Keratinocyte (primary cell): Measurements from ENCODE around the gene CYP2R1. TPM values are rescaled to one million over a fixed set of nuclear protein-coding genes. Genes with fewer than 3 reads are reported as not detected.
A peak's percentile ranks its signal among the peaks of the same experiment; 100 is the strongest.

Experiments
- DNase-seq: peaks from one replicate; pipeline ENCODE4 v3.0.0-alpha.2; 2011; ENCODE audit warnings: low read depth, missing footprints, low spot score
- FAIRE-seq: peaks from 2 replicates; lab custom pipeline; 2011; peaks lifted over from hg19 to GRCh38; lab: Jason Lieb, UNC
- H2AFZ ChIP-seq: 2 replicates; pipeline ENCODE4 v1.6.0; 2012; ENCODE audit warnings: low read length, control low read depth, inconsistent platforms; ENCODE audit not compliant: control insufficient read depth
- H3K27ac ChIP-seq: 2 replicates; pipeline ENCODE4 v1.5.1; 2011; ENCODE audit warnings: low read length; ENCODE audit not compliant: control insufficient read depth, insufficient read depth
- H3K27me3 ChIP-seq: 3 replicates; pipeline ENCODE4 v1.6.0; 2011; ENCODE audit warnings: low read length; ENCODE audit not compliant: control insufficient read depth, insufficient read depth; ENCODE audit errors: extremely low read depth
- H3K36me3 ChIP-seq, 2 experiments: 2 replicates in 1 of 2; 3 replicates in 1 of 2; pipeline ENCODE4 v1.5.1; 2011; ENCODE audit warnings: low read length in 2 of 2, mild to moderate bottlenecking in 1 of 2; ENCODE audit not compliant: control insufficient read depth in 2 of 2, insufficient read depth in 2 of 2; ENCODE audit errors: extremely low read depth in 1 of 2
- H3K4me1 ChIP-seq: 3 replicates; pipeline ENCODE4 v1.5.1; 2011; ENCODE audit warnings: low read length; ENCODE audit not compliant: control insufficient read depth, insufficient read depth; ENCODE audit errors: extremely low read depth
- H3K4me2 ChIP-seq: 3 replicates; pipeline ENCODE4 v1.6.0; 2011; ENCODE audit warnings: low read depth, low read length; ENCODE audit not compliant: control insufficient read depth, insufficient read depth; ENCODE audit errors: extremely low read depth
- H3K4me3 ChIP-seq, 3 experiments: fragments of 200-600 bp in 1 of 3; sonication (generic) in 1 of 3; 2 replicates in 2 of 3; 3 replicates in 1 of 3; pipeline ENCODE4 v1.5.1; 2011 to 2016; ENCODE audit warnings: low read length in 3 of 3, mild to moderate bottlenecking in 3 of 3, control low read depth in 2 of 3, inconsistent platforms in 1 of 3, low read depth in 1 of 3, mixed read lengths in 1 of 3, mixed run types in 1 of 3, moderate library complexity in 1 of 3; ENCODE audit not compliant: control insufficient read depth in 2 of 3, insufficient read depth in 2 of 3; ENCODE audit errors: extremely low read depth in 1 of 3
- H3K79me2 ChIP-seq: 2 replicates; pipeline ENCODE4 v1.6.0; 2012; ENCODE audit warnings: low read length; ENCODE audit not compliant: control insufficient read depth, insufficient read depth
- H3K9ac ChIP-seq: 3 replicates; pipeline ENCODE4 v1.6.0; 2011; ENCODE audit warnings: low read length; ENCODE audit not compliant: control insufficient read depth, insufficient read depth; ENCODE audit errors: extremely low read depth
- H3K9me1 ChIP-seq: 3 replicates; pipeline ENCODE4 v1.6.0; 2011; ENCODE audit warnings: low read length; ENCODE audit not compliant: control insufficient read depth, insufficient read depth; ENCODE audit errors: extremely low read depth
- H3K9me3 ChIP-seq: 2 replicates; pipeline ENCODE4 v1.5.1; 2012; ENCODE audit warnings: low read depth, low read length; ENCODE audit not compliant: control insufficient read depth
- H4K20me1 ChIP-seq: 3 replicates; pipeline ENCODE4 v1.6.0; 2011; ENCODE audit warnings: low read length; ENCODE audit not compliant: control insufficient read depth, insufficient read depth; ENCODE audit errors: extremely low read depth
- EZH2 ChIP-seq: IDR thresholded peaks from one replicate; pipeline ENCODE4 v1.6.1; 2012; ENCODE audit warnings: inconsistent platforms, mild to moderate bottlenecking, low read length, moderate library complexity
- dilution Hi-C: fragments of 300-500 bp; cut with MboI; formaldehyde crosslinking; loops from one replicate; pipeline ENCODE4 v1.7.0; 2020; ENCODE audit warnings: low sequenced_read_pairs; ENCODE audit not compliant: extremely low pct_ligation_motif_present
- polyA plus RNA-seq, 5 experiments: library from polyadenylated mRNA; depleted of rRNA in 3 of 5; stranded (reverse) in 3 of 5; stranded (forward) in 1 of 5; unstranded in 1 of 5; fragments of >200 nt; gene quantifications; 1 replicate in 1 of 5; 2 replicates in 3 of 5; 3 replicates in 1 of 5; pipeline versions ENCODE4 v1.2.1 to v1.2.3, GENCODE V29; 2011 to 2012; ENCODE audit warnings: missing spikeins in 2 of 5, low read depth in 1 of 5, low replicate concordance in 1 of 5
- TF ChIP-seq, protein P1 (sequence below), 3 experiments: IDR thresholded peaks in 1 of 3; conservative IDR thresholded peaks in 1 of 3; optimal IDR thresholded peaks in 1 of 3; 2 replicates in 2 of 3; 3 replicates in 1 of 3; pipeline versions ENCODE3 to v1.5.1; 2011; ENCODE audit warnings: low read length in 3 of 3, mild to moderate bottlenecking in 3 of 3, moderate library complexity in 2 of 3, control low read depth in 1 of 3, inconsistent platforms in 1 of 3; ENCODE audit not compliant: insufficient read depth in 2 of 3; ENCODE audit errors: extremely low read depth in 1 of 3

Gene CYP2R1
- polyA plus RNA-seq, 1 donor (not counting 4 experiments of a cell fraction or from before 2014, with no cell fraction given) = 15.5 TPM

DNA sequence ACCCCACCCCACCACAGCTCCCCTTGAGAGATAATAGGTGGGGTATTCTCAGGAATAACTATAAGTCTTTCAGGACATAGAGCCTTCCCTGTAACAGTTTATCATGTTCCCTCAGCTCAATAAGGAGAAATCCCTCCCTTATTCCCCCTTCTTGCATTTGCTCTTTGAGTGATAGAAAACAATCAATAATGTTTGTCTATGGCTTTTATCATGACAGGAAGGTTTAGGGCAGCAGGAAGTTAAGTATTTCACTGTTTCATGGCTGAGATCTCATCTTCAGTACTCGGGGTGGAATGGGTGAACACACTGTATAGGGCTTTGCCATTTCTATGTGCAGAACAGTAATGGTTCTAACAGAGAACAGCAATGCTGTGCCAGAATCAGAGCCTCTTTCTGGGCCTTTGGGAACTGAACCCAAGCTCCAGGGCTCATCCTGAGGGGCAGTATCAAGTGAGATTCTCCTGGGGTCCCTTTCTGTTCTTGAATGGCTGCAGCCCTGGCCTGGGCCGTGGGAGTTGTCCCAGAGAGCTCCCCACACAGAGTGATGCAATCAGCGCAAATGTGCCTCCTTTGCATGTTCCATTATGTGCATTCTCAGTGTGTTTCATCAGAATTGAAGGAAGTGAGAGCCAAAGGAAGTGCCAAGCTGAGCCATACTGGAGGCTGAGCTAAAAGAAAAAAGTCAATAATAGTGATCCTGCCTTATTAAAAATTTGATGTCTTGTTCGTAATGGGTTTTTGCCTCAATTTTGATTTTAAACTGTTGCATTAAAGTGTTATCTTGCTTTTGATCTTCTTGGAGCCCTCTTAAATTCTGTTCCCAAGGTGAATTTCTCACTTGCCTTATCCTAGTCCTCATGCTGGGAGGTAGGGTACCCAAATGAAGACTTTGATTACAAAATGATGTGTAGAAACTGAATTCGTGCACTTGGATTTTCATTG lies 2.9 kb upstream of the CYP2R1 start:
- Histone ChIP-seq H3K4me2 (peak overlapping the region; percentile 10), H3K27ac (no peak overlapping the region), H4K20me1 (no peaks in the 10 kb centered on the region), H3K9ac (no peak overlapping the region), H3K4me3 (no peak overlapping the region), H3K9me3 (no peaks in the 10 kb centered on the region), H3K36me3 (no peaks in the 10 kb centered on the region), H3K27me3 (peaks cover 3% of the 10 kb centered on the region), H3K79me2 (peaks cover 2% of the 10 kb centered on the region), H3K9me1 (no peaks in the 10 kb centered on the region), H2AFZ (no peak overlapping the region), H3K4me1 (peaks cover 8% of the 10 kb centered on the region)
- dilution Hi-C loops = no loop called here
- TF ChIP-seq EZH2 = no peak
- DNase-seq = no peak
- FAIRE-seq = no peak

DNA sequence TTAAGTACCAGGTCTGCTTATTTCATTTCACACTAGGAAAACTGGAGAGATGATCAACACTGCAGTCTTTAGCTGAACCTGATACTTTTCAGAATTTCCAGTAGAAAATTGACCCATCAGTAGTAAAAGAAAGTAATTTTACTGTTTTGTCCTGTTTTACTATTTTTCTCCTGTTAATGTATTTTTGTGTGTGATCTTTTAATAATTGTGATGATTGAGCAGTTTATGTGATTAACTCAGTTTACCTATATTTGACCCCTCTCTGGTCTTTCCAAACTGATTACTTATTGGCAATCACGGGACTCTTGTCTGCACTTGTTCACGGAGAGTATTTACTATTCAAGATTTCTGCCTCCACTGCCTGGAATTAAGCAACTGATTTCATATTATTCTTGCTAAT lies 546 bp upstream of the CYP2R1 start:
- peak overlapping the region in 2 of 3 experiments; percentile 75 to 81 for H3K4me3 ChIP-seq
- no peak for FAIRE-seq
- H3K27me3 ChIP-seq = peaks cover 3% of the 10 kb centered on the region
- H3K79me2 ChIP-seq = peaks cover 2% of the 10 kb centered on the region
- peak overlapping the region; percentile 88 for H3K4me2 ChIP-seq
- no peak for DNase-seq
- H3K4me1 ChIP-seq = peaks cover 8% of the 10 kb centered on the region
- H3K27ac ChIP-seq = no peak overlapping the region
- no peaks in the 10 kb centered on the region for H4K20me1 ChIP-seq
- dilution Hi-C loops = no loop called here
- no peak overlapping the region for H3K9ac ChIP-seq
- no peaks in the 10 kb centered on the region for H3K9me1 ChIP-seq
- no peak for TF ChIP-seq EZH2
- TF ChIP-seq, protein P1, sequence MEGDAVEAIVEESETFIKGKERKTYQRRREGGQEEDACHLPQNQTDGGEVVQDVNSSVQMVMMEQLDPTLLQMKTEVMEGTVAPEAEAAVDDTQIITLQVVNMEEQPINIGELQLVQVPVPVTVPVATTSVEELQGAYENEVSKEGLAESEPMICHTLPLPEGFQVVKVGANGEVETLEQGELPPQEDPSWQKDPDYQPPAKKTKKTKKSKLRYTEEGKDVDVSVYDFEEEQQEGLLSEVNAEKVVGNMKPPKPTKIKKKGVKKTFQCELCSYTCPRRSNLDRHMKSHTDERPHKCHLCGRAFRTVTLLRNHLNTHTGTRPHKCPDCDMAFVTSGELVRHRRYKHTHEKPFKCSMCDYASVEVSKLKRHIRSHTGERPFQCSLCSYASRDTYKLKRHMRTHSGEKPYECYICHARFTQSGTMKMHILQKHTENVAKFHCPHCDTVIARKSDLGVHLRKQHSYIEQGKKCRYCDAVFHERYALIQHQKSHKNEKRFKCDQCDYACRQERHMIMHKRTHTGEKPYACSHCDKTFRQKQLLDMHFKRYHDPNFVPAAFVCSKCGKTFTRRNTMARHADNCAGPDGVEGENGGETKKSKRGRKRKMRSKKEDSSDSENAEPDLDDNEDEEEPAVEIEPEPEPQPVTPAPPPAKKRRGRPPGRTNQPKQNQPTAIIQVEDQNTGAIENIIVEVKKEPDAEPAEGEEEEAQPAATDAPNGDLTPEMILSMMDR (optimal IDR thresholded peaks at IDR 0.05 in 1 of 3, IDR thresholded peaks at IDR 0.05 in 1 of 3, conservative IDR thresholded peaks at IDR 0.05 in 1 of 3; ENCODE audit: extremely low read depth in 1 of 3, insufficient read depth in 2 of 3, low read length in 3 of 3) = no peak
- no peaks in the 10 kb centered on the region for H3K36me3 ChIP-seq
- H3K9me3 ChIP-seq = no peaks in the 10 kb centered on the region
- H2AFZ ChIP-seq = peak overlapping the region; percentile 67
